ENCODE data around the gene MBD5.

GRCh38 chr2:148541792-148542191 is 520.9 kb downstream of the MBD5 start:
- TF ChIP-seq POLR2A (IDR thresholded peaks at IDR 0.05): no peak
- no peak for TF ChIP-seq CTCF (IDR thresholded peaks at IDR 0.05)
